GM19397 (cell line): Measurements from ENCODE around the gene ATP5MG.
"Not testable (repeated sequence)": the region's sequence is repeated elsewhere in the genome, so short reads cannot be mapped to it uniquely, and the experiment has no call there.

Source experiments
- ATAC-seq: cut with Tn5 transposase; IDR thresholded peaks from one replicate; pipeline ENCODE4 v1.9.1; 2021; ENCODE audit warnings: mild to moderate bottlenecking, moderate library complexity; ENCODE audit not compliant: unreplicated experiment

ATP5MG gene, protein sequence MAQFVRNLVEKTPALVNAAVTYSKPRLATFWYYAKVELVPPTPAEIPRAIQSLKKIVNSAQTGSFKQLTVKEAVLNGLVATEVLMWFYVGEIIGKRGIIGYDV

DNA sequence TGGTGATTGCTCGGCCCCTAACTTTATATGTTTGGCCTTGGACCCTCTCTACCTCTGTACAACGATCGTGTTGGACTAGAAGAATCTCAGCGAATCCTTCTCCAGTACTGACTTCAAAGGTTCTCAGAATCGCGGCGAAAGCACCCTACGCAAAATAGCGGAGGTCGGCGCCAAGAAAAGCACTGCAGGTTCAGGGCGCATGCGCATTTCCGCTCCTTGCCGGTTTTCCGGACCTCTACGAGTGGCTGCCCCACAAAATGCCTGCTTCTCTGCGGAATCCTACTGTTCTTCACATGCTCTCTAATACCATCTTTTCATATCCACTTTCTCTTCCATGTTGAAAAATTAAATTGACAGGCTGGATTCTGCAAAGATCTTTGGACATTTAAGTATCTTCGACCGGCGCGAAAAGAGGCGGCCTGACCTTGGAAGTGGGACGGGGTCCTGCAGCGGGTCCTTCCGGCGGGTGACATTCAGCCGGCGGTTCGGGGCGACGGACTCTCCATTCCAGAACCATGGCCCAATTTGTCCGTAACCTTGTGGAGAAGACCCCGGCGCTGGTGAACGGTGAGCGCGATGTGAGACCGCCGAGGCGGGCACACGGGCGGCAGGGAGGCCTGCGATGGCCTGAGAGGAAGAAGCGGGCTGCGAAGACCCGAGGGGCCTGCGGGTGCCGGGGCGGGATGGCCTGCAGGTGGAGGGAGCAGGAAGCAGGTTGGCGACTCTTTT lies at the start of gene ATP5MG:
ATP5MG (plus strand) TSS at position 456 of the 729 bp plus-strand sequence; CDS start at position 516, 60 bp downstream.
- peak; percentile 73 for ATAC-seq

DNA sequence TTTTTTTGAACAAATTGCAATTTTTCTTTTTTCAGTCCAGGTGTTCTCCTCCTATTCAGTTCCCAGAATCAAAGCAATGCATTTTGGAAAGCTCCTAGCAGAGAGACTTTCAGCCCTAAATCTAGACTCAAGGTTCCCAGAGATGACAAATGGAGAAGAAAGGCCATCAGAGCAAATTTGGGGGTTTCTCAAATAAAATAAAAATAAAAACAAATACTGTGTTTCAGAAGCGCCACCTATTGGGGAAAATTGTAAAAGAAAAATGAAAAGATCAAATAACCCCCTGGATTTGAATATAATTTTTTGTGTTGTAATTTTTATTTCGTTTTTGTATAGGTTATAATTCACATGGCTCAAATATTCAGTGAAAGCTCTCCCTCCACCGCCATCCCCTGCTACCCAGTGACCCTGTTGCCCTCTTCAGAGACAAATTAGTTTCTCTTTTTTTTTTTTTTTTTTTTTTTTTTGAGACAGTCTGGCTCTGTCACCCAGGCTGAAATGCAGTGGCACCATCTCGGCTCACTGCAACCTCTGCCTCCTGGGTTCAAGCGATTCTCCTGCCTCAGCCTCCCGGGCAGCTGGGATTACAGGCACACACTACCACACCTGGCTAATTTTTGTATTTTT lies 48.2 kb upstream of the ATP5MG start:
- ATAC-seq: no peak

DNA sequence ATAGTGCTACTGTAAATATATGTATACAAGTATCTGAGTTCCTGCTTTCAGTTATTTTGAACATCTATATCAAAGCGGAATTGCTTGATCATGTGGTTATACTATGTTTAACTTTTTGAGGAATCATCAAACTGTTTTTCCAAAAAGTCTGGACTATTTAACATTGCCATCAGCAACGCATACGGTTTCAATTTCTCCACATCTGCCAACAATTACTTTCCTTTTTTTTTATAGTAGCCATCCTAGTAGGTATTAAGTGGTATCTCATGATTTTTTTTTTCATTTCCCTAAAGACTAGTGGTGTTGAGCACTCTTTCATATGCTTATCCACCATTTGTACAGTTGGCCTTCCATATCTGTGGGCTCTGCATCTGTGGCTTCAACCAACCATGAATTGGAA lies 43.3 kb upstream of the ATP5MG start:
- no peak for ATAC-seq

DNA sequence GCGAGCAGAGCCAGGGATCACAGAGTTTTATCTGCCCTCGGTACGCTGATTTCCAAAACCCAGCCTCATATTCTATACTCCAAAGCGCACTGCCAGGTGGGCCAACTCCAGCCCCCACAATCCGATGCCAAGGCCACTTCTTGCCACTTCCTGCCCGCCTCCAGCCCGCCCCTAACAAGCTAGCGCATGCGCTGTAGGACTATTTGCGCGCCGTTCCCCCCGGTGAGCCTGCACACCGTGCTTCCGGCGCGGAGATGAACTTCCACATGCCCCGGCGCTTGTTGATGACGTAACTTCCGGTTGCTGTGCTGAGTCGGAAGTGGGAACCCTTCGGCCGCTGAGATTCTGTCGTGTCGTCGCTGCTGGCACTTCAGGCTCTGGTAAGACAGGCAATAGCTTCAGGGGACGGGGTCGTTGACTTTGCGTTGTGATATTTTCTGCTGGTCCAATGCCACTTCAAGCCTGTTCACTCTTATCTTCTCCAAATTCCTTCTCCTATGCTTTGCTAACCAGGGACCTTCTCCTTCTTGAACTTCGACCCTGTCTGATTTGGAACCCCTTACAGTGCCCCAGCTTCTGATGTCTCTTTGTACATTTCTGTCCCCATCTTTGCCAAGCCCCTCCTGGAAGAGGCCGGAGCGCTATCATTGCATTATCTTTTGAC lies 42.0 kb upstream of the ATP5MG start, which contains the start of gene UBE4A:
UBE4A (plus strand) TSS at position 306 of the 664 bp plus-strand sequence. CDS start 5,481 bp downstream, outside the sequence.
- ATAC-seq: peak; percentile 88

DNA sequence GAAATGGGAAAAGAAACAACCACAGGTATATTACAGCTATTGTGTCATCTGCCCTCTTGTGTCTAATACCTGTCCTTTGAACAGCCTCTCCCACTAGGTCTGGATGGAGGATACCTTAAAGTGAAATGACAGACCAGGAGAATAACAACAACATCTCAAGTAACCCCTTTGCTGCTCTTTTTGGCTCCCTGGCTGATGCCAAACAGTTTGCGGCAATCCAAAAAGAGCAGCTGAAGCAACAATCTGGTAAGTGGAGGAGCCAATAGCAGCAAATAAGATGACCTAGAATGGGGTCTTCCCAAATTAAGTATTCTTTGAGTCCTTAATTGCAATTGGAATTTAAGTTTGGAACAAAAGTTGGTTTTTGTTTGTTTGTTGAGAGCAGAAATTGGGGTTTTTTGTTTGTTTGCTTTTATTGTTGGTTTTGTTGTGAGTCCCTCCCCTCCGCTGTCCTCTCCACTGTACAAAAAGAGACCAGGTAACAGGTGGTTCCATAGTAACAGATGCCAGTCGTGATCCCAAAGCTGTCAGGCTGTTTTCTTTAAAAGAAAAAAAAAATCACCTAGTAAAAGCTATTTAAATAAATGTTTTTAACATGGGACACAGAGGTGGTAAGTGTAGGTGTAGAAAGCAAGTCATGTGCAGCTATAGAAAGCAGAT lies 36.3 kb upstream of the ATP5MG start:
- no peak for ATAC-seq

DNA sequence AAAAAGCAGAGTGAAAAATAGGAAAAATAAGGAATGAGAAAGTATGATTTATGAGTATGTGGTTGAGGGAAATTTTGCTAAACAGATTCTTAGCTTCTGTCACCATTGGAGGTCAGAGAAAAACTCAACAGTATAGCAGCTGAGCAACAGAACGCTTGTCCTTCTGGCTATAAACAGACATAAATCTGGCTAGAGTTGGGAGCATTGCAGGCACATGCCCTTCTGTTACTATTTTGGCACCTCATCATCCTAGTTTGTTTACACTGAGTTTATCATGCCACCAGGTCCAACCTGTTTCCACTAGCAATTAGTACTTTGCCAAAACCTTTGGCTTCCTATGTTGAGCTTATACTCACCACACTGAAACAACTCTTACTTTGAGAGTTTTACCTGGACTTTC lies 35.1 kb upstream of the ATP5MG start:
- no peak for ATAC-seq

DNA sequence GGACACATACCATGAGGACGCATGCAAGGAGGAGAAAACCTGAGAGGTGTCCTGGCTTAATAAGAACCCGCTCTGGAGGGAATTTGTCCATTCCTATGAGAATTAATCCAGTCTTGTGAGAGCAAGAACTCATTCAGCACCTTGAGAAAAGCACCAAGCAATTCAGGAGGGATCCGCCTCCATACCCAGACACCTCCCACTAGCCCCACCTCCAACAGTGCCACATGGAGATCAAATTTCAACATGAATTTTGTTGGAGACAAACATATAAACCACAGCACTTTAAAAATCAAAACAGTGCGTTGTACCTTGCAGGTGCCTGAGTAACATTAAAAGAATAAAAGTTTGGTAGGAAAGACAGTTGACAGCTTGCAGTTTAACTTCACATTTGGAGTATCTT lies 30.6 kb upstream of the ATP5MG start:
- ATAC-seq: no peak

DNA sequence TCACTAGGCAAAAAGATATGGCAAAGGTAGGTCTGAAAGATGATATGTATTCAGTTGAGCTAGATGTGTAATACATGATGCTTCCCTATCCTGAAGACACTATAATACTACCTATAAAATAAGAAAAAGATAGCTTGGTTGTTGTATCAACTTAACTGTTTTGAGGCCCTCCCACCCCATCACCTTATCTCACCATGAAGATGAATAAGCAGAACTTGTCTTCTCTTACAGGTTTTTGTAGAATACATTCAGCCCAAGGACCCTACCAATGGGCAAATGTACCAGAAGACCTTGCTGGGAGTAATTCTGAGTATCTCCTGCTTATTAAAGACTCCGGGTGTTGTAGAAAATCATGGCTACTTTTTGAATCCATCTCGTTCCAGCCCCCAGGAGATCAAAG lies 28.1 kb upstream of the ATP5MG start:
- no peak for ATAC-seq

DNA sequence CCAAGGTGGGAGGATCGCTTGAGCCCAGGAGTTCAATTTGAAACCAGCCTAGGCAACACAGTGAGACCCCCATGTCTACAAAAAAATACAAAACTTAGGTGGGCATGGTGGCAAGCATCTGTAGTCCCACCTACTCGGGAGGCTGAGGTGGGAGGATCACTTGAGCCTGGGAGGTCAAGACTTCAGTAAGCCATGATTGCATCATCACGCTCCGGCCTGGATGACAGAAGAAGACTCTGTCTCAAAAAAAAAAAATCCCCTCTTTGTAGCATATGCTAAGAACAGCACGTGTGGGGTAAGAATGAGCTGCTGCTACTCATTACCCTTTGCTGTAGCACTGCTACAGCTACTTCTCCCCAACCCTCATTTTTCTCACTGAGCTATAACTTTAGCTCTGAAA lies 27.5 kb upstream of the ATP5MG start:
- no peak for ATAC-seq

DNA sequence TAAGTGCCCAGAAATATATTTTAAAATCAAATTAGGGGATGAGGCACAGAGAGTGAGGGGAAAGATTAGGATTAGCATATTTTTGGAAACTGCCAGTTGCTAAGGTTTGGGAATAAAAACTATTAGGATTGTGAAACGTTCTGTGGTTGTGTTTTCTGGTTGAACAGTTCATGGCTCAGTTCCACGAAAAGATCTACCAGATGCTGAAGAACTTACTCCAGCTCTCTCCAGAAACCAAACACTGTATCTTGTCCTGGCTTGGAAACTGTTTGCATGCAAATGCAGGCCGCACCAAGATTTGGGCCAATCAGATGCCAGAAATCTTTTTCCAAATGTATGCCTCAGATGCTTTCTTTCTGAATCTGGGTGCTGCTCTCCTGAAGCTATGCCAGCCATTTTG lies 26.7 kb upstream of the ATP5MG start:
- no peak for ATAC-seq

DNA sequence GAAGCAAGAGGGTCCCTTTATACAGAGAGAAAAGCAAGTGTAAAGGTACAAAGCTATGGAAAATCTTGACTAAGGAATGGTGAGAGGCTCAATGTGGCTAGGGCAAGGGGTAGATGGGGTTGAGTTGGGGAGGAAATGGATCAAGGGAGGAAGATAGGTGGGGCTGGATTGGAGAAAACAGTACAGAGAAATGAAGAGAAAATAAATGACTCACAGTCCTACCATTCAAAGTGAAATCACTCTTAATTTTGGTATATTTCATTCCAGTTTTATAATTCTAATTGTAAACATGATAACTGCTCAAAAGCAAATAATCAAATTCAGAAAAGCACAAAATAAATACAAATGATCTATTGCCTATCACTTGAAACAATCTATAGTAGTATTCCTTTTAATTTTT lies 25.4 kb upstream of the ATP5MG start:
- ATAC-seq: no peak

DNA sequence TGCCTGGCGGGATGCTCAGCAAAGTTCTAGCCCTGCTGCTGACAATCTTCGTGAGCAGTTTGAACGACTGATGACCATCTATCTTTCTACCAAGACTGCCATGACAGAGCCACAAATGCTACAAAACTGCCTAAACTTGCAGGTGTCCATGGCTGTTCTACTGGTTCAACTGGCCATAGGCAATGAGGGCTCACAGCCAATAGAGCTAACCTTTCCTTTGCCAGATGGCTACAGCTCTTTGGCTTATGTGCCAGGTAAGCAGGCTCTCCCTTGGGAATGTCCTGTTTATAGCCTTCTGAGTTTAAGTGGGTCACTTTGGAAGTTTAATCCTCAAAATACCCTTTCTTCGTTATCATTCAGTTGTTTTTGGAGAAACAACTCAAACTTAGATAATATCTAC lies 21.9 kb upstream of the ATP5MG start:
- no peak for ATAC-seq

DNA sequence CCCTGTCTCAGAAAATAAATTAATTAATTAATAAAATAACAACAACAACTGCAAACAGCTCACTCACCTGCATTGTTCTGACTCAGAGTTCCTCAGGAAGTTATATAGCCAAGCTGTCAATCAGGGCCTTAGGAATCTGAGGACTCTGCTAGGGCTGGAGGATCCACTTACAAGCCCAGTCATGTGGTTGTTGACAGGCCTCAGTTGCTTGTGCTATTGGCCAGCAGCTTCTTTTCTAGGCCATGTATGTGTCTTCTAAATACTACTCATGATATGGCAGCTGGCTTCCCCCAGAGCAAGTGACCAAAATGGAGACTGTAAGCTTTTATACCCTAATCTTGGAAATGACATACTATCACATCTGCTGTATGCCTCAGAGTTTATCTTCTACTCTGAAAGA lies 20.8 kb upstream of the ATP5MG start:
- no peak for ATAC-seq

DNA sequence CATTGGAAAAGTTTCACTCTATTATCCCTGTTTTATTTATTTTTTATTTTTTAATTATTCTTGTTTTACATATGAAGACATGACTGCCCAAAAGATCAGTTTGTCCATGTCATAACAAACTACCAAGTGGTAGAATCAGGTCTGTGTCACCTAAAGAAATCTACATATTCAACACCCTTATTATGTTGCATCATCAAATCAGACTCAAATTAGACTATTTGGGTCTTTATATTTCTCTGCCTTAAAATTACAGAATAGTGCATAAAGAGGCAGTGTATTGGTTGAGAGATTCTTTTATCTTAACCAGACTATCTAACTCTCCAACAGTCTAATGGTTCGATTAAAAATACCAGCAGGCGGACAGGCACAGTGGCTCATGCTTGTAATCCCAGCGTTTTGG lies 18.5 kb upstream of the ATP5MG start:
- ATAC-seq: no peak

DNA sequence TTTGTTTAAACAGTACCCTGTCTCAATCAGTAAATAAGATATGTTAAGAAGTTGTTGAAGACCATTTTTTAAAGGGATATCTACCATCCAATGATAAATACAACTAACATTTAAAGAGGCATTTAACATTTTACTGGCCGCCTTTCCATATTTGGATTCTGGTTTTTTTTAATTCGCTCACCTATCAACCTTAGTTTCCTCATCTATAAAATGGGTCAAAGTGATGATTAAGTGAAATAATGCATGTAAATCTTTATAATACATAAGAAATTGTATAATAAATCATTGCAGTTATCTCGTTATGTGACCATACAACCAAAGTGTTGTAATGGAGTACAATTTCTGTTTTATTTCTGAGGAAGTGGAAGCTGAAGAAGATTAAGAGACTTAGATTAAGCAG lies 17.7 kb upstream of the ATP5MG start:
- no peak for ATAC-seq

DNA sequence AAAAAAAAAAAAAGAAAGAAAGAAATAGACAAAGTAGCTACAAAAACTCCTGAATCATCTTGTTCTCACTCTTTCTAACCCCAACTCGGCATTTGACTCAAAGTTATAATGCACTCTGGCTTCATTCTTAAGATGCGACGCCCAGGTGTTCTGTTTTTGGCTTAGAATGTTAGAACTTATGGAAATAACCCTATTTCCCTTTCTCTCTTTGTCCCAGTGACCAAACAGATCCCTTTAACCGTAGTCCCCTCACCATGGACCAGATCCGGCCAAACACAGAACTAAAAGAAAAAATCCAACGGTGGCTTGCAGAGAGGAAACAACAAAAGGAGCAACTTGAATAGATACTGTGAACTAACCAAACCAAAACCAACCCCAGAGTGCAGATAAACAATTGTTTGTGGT lies 5.3 kb upstream of the ATP5MG start:
- no peak for ATAC-seq

DNA sequence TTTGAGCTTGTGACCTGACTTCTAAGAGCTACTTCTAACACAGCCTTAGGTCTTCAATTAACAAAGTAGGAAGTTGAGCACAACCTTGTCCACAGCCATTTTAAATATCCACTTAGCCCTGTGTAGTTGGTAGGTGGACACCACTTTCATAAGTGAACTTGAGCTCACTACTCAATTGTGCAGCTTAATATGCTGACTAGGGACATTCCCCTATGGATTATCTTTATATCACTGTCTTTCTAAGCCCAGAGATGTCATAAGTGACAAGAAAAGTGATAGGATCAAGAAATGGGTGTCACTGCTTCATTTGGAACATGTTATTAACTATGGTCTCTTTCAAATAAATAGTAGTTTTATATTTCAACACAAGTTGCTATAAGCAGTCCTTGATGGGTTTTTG lies 4.0 kb upstream of the ATP5MG start:
- no peak for ATAC-seq

DNA sequence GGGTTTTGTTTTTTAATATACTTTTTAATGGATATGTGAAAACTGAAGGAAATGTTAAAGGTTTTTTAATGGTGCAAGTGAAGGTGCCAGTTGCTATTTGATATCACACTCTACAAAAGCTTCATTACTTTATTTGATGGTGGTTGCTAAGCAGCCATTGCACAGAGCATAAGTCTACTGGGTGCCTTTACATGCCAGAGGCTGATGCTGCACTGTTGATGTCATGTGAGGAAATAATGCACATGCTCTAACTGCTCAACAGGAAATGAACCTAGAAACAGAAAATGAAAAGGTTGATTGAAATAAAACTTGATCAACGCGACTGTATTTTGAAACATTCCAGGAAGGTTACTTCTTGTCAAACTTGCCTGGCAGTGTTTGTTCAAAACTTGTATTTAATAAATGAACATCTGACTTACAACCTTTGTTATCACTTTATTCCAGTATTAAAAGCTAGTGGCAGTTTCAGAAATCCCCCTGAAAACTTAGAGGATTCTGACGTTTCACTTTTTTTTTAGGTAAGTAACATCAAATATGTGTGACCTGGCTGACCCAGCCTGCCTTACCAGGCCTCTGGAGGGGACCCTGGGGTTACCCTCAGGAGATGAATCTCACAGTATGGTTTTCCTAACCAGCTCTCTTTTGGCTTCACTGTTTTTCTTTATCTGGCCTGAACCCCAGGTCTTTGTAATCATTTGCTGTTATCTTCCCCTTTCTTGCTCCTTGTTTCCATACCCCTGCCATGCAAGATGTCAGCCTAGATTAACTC lies 2.4 kb upstream of the ATP5MG start:
- no peak for ATAC-seq

DNA sequence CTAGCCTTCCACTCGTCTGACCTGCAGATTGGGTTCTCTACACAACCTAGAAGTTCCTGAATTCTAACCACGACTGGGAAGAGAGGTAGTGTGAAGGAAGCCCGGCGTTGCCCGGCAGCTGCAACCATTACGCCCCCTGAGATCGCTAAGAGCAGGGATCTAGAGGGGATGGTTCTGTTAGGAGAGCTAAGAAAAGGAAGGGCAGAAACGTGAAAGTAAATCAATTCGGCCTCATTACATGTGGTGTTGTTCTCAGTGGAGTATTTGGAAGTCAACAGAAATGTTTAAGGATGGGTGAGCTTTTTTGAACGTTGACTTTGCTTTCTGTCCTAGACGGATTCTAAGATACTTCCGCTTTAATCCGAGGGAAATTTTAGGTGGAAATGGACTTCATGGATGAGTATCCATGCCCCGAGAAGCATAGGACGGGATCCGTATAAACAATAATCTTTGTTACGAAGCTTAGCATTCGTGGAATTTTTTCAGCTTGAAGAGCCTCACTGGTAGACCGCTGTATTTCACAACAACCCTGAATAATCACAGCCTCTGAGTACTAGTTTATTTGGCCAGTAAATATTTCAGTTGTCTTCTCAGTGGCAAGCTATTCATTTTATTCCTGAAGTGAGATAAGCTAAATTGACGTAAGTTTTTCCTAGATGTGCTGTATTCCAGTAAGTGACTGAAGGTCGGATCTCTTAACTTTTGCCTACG lies 629 bp downstream of the ATP5MG start:
- ATAC-seq: no peak

DNA sequence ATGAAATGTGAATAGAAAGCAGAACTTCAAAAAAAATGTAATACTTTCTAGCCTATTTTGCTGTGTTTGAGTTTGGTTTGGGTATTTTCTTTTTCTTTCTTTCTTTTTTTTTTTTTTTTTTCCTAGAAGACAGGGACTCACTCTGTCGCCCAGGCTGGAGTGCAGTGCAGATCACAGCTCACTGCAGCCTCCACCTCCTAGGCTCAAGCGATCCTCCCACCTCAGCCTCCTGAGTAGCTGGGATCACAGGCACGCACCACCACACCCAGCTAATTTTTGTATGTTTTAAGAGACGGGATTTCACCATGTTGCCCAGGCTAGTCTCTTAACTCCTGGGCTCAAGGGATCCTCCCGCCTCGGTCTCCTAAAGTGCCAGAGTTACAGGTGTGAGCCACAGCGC lies 1.2 kb downstream of the ATP5MG start:
- ATAC-seq: not testable (repeated sequence)
